IMR-90 (cell line): Measurements from ENCODE around the gene RGS7BP. TPM values are rescaled to one million over a fixed set of nuclear protein-coding genes. Genes with fewer than 3 reads are reported as not detected.

Experiments
- ATAC-seq: fragments of 200-7000 bp; cut with Tn5 transposase; 2 replicates; pipeline ENCODE4 v1.9.1; 2020; ENCODE audit warnings: low read depth, mild to moderate bottlenecking, moderate library complexity
- BruUV-seq: library from RNA; stranded (reverse); fragments of 400-500 nt; replicated peaks from 2 replicates; lab custom pipeline; 2021; lab: Mats Ljungman, UMichigan
- CTCF ChIA-PET: fragments of 300-600 bp; formaldehyde crosslinking; extraction: SDS; loops from one replicate; lab custom pipeline; 2021; ENCODE audit warnings: antibody characterized with exemption; lab: Yijun Ruan, JAX
- POLR2A ChIA-PET: fragments of 300-600 bp; sonication (Branson Sonifier 250); formaldehyde crosslinking; loops from one replicate; lab custom pipeline; 2022; ENCODE audit warnings: antibody characterized with exemption; ENCODE audit not compliant: unreplicated experiment; lab: Charles Lee
- DNase-seq: peaks from one replicate; pipeline ENCODE4 v3.0.0; 2013
- H2AFZ ChIP-seq: replicated peaks from 2 replicates; pipeline ENCODE3; 2013; ENCODE audit warnings: low read length, mild to moderate bottlenecking; ENCODE audit not compliant: poor library complexity
- H2AK5ac ChIP-seq: 2 replicates; pipeline ENCODE4 v1.6.1; 2013; ENCODE audit warnings: low read depth, low read length, inconsistent platforms
- H2AK9ac ChIP-seq: replicated peaks from 2 replicates; pipeline ENCODE3; 2013; ENCODE audit warnings: mild to moderate bottlenecking, low read depth, low read length, moderate library complexity; ENCODE audit not compliant: poor library complexity
- H2BK120ac ChIP-seq: 2 replicates; pipeline ENCODE4 v1.6.1; 2013; ENCODE audit warnings: low read depth, low read length, inconsistent platforms
- H2BK15ac ChIP-seq: 3 replicates; pipeline ENCODE4 v1.6.1; 2013; ENCODE audit warnings: low read depth, low read length, inconsistent platforms
- H2BK20ac ChIP-seq: 2 replicates; pipeline ENCODE4 v1.6.1; 2013; ENCODE audit warnings: low read depth, mild to moderate bottlenecking, inconsistent platforms, low read length, moderate library complexity
- H2BK5ac ChIP-seq: 2 replicates; pipeline ENCODE4 v1.6.1; 2013; ENCODE audit warnings: mild to moderate bottlenecking, low read depth, low read length, inconsistent platforms; ENCODE audit not compliant: poor library complexity, severe bottlenecking
- H3K14ac ChIP-seq: replicated peaks from 2 replicates; pipeline ENCODE4 v1.6.1; 2013; ENCODE audit warnings: low read depth, low read length, inconsistent platforms
- H3K18ac ChIP-seq: 2 replicates; pipeline ENCODE4 v1.6.1; 2013; ENCODE audit warnings: low read depth, low read length, control low read depth
- H3K23ac ChIP-seq: 2 replicates; pipeline ENCODE4 v1.6.1; 2013; ENCODE audit warnings: low read depth, low read length, inconsistent platforms
- H3K27ac ChIP-seq: 2 replicates; pipeline ENCODE4 v1.5.1; 2013; ENCODE audit warnings: mild to moderate bottlenecking, control low read depth, low read length; ENCODE audit not compliant: insufficient read depth
- H3K27me3 ChIP-seq: 2 replicates; pipeline ENCODE4 v1.6.1; 2013; ENCODE audit warnings: low read length; ENCODE audit not compliant: control insufficient read depth, insufficient read depth
- H3K36me3 ChIP-seq: 2 replicates; pipeline ENCODE4 v1.6.1; 2013; ENCODE audit warnings: low read length, mixed read lengths; ENCODE audit not compliant: control insufficient read depth, insufficient read depth
- H3K4ac ChIP-seq: 2 replicates; pipeline ENCODE4 v1.6.1; 2013; ENCODE audit warnings: low read depth, low read length, inconsistent platforms
- H3K4me1 ChIP-seq: 2 replicates; pipeline ENCODE4 v1.6.1; 2013; ENCODE audit warnings: low read length, mixed read lengths; ENCODE audit not compliant: control insufficient read depth, insufficient read depth
- H3K4me2 ChIP-seq: 2 replicates; pipeline ENCODE4 v1.6.1; 2013; ENCODE audit warnings: low read depth, mild to moderate bottlenecking, control low read depth, low read length, moderate library complexity
- H3K4me3 ChIP-seq: 2 replicates; pipeline ENCODE4 v1.5.1; 2013; ENCODE audit warnings: low read depth, mild to moderate bottlenecking, control low read depth, low read length, moderate library complexity; ENCODE audit not compliant: insufficient read depth
- H3K56ac ChIP-seq: 2 replicates; pipeline ENCODE4 v1.6.1; 2013; ENCODE audit warnings: low read length, inconsistent platforms; ENCODE audit not compliant: insufficient read depth; ENCODE audit errors: extremely low read depth
- H3K79me1 ChIP-seq, 2 experiments: 2 replicates each; pipeline ENCODE4 v1.6.1; 2013; ENCODE audit warnings: low read length in 2 of 2, inconsistent platforms in 1 of 2, low read depth in 1 of 2
- H3K9ac ChIP-seq: 2 replicates; pipeline ENCODE4 v1.6.1; 2013; ENCODE audit warnings: low read depth, low read length, control low read depth
- H3K9me1 ChIP-seq: 2 replicates; pipeline ENCODE4 v1.6.1; 2013; ENCODE audit warnings: low read length, inconsistent platforms; ENCODE audit not compliant: insufficient read depth
- H3K9me3 ChIP-seq: 2 replicates; pipeline ENCODE4 v1.6.1; 2013; ENCODE audit warnings: low read length; ENCODE audit not compliant: control insufficient read depth, insufficient read depth
- H4K20me1 ChIP-seq: 2 replicates; pipeline ENCODE4 v1.6.1; 2013; ENCODE audit warnings: low read length, inconsistent platforms; ENCODE audit not compliant: insufficient read depth
- H4K5ac ChIP-seq: 2 replicates; pipeline ENCODE4 v1.6.1; 2013; ENCODE audit warnings: mild to moderate bottlenecking, low read depth, low read length, control low read depth
- H4K8ac ChIP-seq, 2 experiments: 2 replicates each; pipeline ENCODE4 v1.6.1; 2013; ENCODE audit warnings: low read depth in 2 of 2, low read length in 2 of 2, control low read depth in 1 of 2, inconsistent platforms in 1 of 2
- H4K91ac ChIP-seq: 2 replicates; pipeline ENCODE4 v1.6.1; 2013; ENCODE audit warnings: low read depth, low read length, inconsistent platforms; ENCODE audit not compliant: insufficient read depth
- BHLHE40 ChIP-seq: fragments of 150-350 bp; IDR thresholded peaks from 2 replicates; pipeline ENCODE4 v1.6.1; 2016; ENCODE audit warnings: mild to moderate bottlenecking, low read depth, low read length
- CEBPB ChIP-seq: IDR thresholded peaks from 2 replicates; pipeline ENCODE4 v1.6.1; 2012; ENCODE audit warnings: low read depth, low read length, improper control_type of control experiment
- CHD1 ChIP-seq: IDR thresholded peaks from 2 replicates; pipeline ENCODE4 v1.6.1; 2012; ENCODE audit warnings: low read depth, low read length, improper control_type of control experiment
- FOS ChIP-seq: fragments of 150-350 bp; IDR thresholded peaks from 2 replicates; pipeline ENCODE4 v1.6.1; 2016; ENCODE audit warnings: low read depth, low read length
- MAFK ChIP-seq: IDR thresholded peaks from 2 replicates; pipeline ENCODE4 v1.6.1; 2012; ENCODE audit warnings: low read depth, low read length, improper control_type of control experiment
- MAZ ChIP-seq: IDR thresholded peaks from 2 replicates; pipeline ENCODE4 v1.6.1; 2012; ENCODE audit warnings: low read depth, mild to moderate bottlenecking, low read length, improper control_type of control experiment, moderate library complexity, borderline replicate concordance
- MXI1 ChIP-seq: IDR thresholded peaks from 2 replicates; pipeline ENCODE4 v1.6.1; 2012; ENCODE audit warnings: low read depth, mild to moderate bottlenecking, low read length, moderate library complexity, borderline replicate concordance
- NFE2L2 ChIP-seq: fragments of 150-350 bp; IDR thresholded peaks from 2 replicates; pipeline ENCODE4 v1.6.1; 2016; ENCODE audit warnings: low read depth, mild to moderate bottlenecking, low read length
- POLR2A ChIP-seq: IDR thresholded peaks from 2 replicates; pipeline ENCODE4 v1.6.1; 2012; ENCODE audit warnings: mild to moderate bottlenecking, low read depth, low read length
- RAD21 ChIP-seq: IDR thresholded peaks from 2 replicates; pipeline ENCODE4 v1.6.1; 2012; ENCODE audit warnings: low read length, improper control_type of control experiment
- RCOR1 ChIP-seq: IDR thresholded peaks from 2 replicates; pipeline ENCODE4 v1.6.1; 2012; ENCODE audit warnings: mild to moderate bottlenecking, low read length, improper control_type of control experiment; ENCODE audit not compliant: insufficient replicate concordance
- RFX5 ChIP-seq: IDR thresholded peaks from 2 replicates; pipeline ENCODE4 v1.8.0; 2012; ENCODE audit warnings: low read depth, mild to moderate bottlenecking, low read length, moderate library complexity
- SMC3 ChIP-seq: fragments of 150-350 bp; IDR thresholded peaks from 2 replicates; pipeline ENCODE4 v1.6.1; 2016; ENCODE audit warnings: low read depth, mild to moderate bottlenecking, antibody characterized with exemption, low read length, moderate library complexity
- WGBS, 2 experiments: methylation state at CpG; one replicate each; pipeline versions ENCODE4 v1.1.5 to v1.1.7; 2013; ENCODE audit warnings: missing lambda C conversion rate in 2 of 2; ENCODE audit not compliant: insufficient read length in 1 of 2; ENCODE audit errors: extremely low coverage in 2 of 2; 5-methylcytosine and 5-hydroxymethylcytosine counted together
- dilution Hi-C: fragments of 300-500 bp; cut with HindIII; formaldehyde crosslinking; loops from one replicate; pipeline ENCODE4 v1.14.3; 2018; ENCODE audit warnings: low sequenced_read_pairs; ENCODE audit not compliant: unreplicated experiment
- in situ Hi-C: fragments of 300-500 bp; cut with MboI; formaldehyde crosslinking; loops from 3 replicates; pipeline ENCODE4 v1.14.3; 2019; ENCODE audit warnings: low sequenced_read_pairs, inconsistent platforms, mixed read lengths
- intact Hi-C: fragments of 100-400 bp; cut with micrococcal nuclease; formaldehyde crosslinking; loops from 2 replicates; pipeline ENCODE4 v1.10.0; 2022
- polyA plus RNA-seq, 3 experiments: library from polyadenylated mRNA; depleted of rRNA; stranded (reverse); fragments of >200 nt; gene quantifications; 2 replicates each; pipeline ENCODE4 v1.2.3, GENCODE V29; 2012; ENCODE audit warnings: low replicate concordance in 1 of 3
- total RNA-seq: library from RNA; depleted of rRNA; stranded (reverse); fragments of >200 nt; gene quantifications from 2 replicates; pipeline ENCODE4 v1.2.3, GENCODE V29; 2012
- TF ChIP-seq, protein P1 (sequence below): conservative IDR thresholded peaks from 2 replicates; pipeline ENCODE4 v1.5.1; 2012; ENCODE audit warnings: mild to moderate bottlenecking, low read depth, low read length, improper control_type of control experiment
- TF ChIP-seq, protein P2 (sequence below): fragments of 150-350 bp; IDR thresholded peaks from 2 replicates; pipeline ENCODE4 v1.6.1; 2016; ENCODE audit warnings: low read depth, mild to moderate bottlenecking, low read length, moderate library complexity, borderline replicate concordance
- TF ChIP-seq, protein P3 (sequence below): fragments of 150-350 bp; IDR thresholded peaks from 2 replicates; pipeline ENCODE4 v1.6.1; 2017; ENCODE audit warnings: mild to moderate bottlenecking, antibody characterized with exemption, low read length, low read depth

Gene RGS7BP
- total and polyA plus RNA-seq, 2 of the 4 experiments (the other 2 are of a cell fraction): not detected

DNA sequence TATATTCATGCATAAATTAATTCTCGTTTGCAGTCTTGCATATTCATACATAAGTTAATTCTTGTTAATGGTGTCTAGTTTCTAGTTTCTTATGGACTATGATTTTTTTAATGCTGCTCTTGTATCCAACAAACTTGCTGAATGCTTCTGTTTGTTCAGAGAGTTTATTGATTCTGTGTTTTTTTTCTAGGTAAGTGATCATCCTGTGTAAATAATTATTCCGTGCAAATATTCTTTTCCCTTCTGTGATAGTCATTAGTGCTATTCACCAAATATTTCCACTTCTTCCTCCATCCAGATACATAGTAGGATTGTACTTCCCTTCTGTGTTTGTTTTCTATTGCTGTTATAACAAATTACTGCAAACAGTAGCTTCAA is 148.7 kb downstream of the RGS7BP start:
- no peak overlapping the region for H2AK5ac ChIP-seq
- dilution Hi-C loops (no loop called here), intact Hi-C loops (no loop called here), in situ Hi-C loops (no loop called here)
- H3K4me2 ChIP-seq: no peak overlapping the region
- no peak overlapping the region for H3K23ac ChIP-seq
- no peak overlapping the region for H3K56ac ChIP-seq
- H4K5ac ChIP-seq: no peak overlapping the region
- no peak overlapping the region for H3K4ac ChIP-seq
- H2AFZ ChIP-seq: no peak overlapping the region
- no peak overlapping the region for H2AK9ac ChIP-seq
- BruUV-seq: no TSS peak
- H2BK20ac ChIP-seq: no peak overlapping the region
- TF ChIP-seq, protein P1, sequence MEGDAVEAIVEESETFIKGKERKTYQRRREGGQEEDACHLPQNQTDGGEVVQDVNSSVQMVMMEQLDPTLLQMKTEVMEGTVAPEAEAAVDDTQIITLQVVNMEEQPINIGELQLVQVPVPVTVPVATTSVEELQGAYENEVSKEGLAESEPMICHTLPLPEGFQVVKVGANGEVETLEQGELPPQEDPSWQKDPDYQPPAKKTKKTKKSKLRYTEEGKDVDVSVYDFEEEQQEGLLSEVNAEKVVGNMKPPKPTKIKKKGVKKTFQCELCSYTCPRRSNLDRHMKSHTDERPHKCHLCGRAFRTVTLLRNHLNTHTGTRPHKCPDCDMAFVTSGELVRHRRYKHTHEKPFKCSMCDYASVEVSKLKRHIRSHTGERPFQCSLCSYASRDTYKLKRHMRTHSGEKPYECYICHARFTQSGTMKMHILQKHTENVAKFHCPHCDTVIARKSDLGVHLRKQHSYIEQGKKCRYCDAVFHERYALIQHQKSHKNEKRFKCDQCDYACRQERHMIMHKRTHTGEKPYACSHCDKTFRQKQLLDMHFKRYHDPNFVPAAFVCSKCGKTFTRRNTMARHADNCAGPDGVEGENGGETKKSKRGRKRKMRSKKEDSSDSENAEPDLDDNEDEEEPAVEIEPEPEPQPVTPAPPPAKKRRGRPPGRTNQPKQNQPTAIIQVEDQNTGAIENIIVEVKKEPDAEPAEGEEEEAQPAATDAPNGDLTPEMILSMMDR: no peak
- TF ChIP-seq SMC3 (no peak), POLR2A (no peak), FOS (no peak), RAD21 (no peak), CHD1 (no peak), RFX5 (no peak), MAFK (no peak), MAZ (no peak), MXI1 (no peak), BHLHE40 (no peak), NFE2L2 (no peak), RCOR1 (no peak), CEBPB (no peak)
- TF ChIP-seq, protein P2, sequence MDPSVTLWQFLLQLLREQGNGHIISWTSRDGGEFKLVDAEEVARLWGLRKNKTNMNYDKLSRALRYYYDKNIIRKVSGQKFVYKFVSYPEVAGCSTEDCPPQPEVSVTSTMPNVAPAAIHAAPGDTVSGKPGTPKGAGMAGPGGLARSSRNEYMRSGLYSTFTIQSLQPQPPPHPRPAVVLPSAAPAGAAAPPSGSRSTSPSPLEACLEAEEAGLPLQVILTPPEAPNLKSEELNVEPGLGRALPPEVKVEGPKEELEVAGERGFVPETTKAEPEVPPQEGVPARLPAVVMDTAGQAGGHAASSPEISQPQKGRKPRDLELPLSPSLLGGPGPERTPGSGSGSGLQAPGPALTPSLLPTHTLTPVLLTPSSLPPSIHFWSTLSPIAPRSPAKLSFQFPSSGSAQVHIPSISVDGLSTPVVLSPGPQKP: no peak
- TF ChIP-seq, protein P3, sequence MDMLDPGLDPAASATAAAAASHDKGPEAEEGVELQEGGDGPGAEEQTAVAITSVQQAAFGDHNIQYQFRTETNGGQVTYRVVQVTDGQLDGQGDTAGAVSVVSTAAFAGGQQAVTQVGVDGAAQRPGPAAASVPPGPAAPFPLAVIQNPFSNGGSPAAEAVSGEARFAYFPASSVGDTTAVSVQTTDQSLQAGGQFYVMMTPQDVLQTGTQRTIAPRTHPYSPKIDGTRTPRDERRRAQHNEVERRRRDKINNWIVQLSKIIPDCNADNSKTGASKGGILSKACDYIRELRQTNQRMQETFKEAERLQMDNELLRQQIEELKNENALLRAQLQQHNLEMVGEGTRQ: no peak
- no peak overlapping the region for H3K27ac ChIP-seq
- POLR2A ChIA-PET: no interaction called here
- WGBS, 2 experiments: no CpG with 5 or more reads among the region's 2 CpGs
- no peaks in the 10 kb centered on the region for H4K20me1 ChIP-seq
- DNase-seq (no peak), ATAC-seq (no peak)
- H3K9me3 ChIP-seq: no peaks in the 10 kb centered on the region
- no peak overlapping the region for H4K8ac ChIP-seq
- CTCF ChIA-PET: no interaction called here
- H3K27me3 ChIP-seq: no peaks in the 10 kb centered on the region; the same call in 1 of the 2 replicates
- no peak overlapping the region for H3K18ac ChIP-seq
- no peak overlapping the region for H3K9ac ChIP-seq
- H2BK120ac ChIP-seq: no peak overlapping the region
- no peaks in the 10 kb centered on the region for H3K36me3 ChIP-seq
- H3K4me1 ChIP-seq: 0 out of 2 replicates have a peak, but pooled peaks cover 1% of the 10 kb centered on the region
- H3K79me1 ChIP-seq: no peaks in the 10 kb centered on the region
- no peak overlapping the region for H3K4me3 ChIP-seq
- H2BK5ac ChIP-seq: no peak overlapping the region
- H2BK15ac ChIP-seq: no peak overlapping the region
- no peak overlapping the region for H4K91ac ChIP-seq
- no peaks in the 10 kb centered on the region; the same call in 1 of the 2 replicates for H3K9me1 ChIP-seq
- no peak overlapping the region for H3K14ac ChIP-seq
